ENCODE measurements around the gene C19orf33.

Gene C19orf33

GRCh38 chr19:38323291-38323690 lies 19.2 kb downstream of the C19orf33 start:
- no peak overlapping the region for H3K4me3 ChIP-seq (ENCODE audit: low read depth, low read length)
- in situ Hi-C loops (cut with HindIII; ENCODE audit: low sequenced_read_pairs) = no loop called here
- no peak for DNase-seq (ENCODE audit: low read depth, low spot score)
- TF ChIP-seq CTCF (IDR thresholded peaks at IDR 0.05; ENCODE audit: low read depth, low read length) = no peak

- no peak overlapping the region for H3K4me3 ChIP-seq (ENCODE audit: low read depth, low read length)
- no peak for DNase-seq (ENCODE audit: low read depth, low spot score)
- no peak for TF ChIP-seq CTCF (IDR thresholded peaks at IDR 0.05; ENCODE audit: low read depth, low read length)
- in situ Hi-C loops (cut with HindIII; ENCODE audit: low sequenced_read_pairs) = no loop called here
These were observed 20.4 kb downstream of the C19orf33 start for GRCh38 chr19:38324431-38324830.

GRCh38 chr19:38326591-38326990 lies 22.5 kb downstream of the C19orf33 start:
- no peak overlapping the region for H3K4me3 ChIP-seq (ENCODE audit: low read depth, low read length)
- no peak for DNase-seq (ENCODE audit: low read depth, low spot score)
- in situ Hi-C loops (cut with HindIII; ENCODE audit: low sequenced_read_pairs) = no loop called here
- no peak for TF ChIP-seq CTCF (IDR thresholded peaks at IDR 0.05; ENCODE audit: low read depth, low read length)

- in situ Hi-C loops (cut with HindIII; ENCODE audit: low sequenced_read_pairs) = no loop called here
- DNase-seq (ENCODE audit: low read depth, low spot score) = no peak
- no peak for TF ChIP-seq CTCF (IDR thresholded peaks at IDR 0.05; ENCODE audit: low read depth, low read length)
- no peak overlapping the region for H3K4me3 ChIP-seq (ENCODE audit: low read depth, low read length)
These were observed 25.6 kb downstream of the C19orf33 start for GRCh38 chr19:38329651-38330050.

GRCh38 chr19:38331728-38332127 lies 27.7 kb downstream of the C19orf33 start:
- DNase-seq (ENCODE audit: low read depth, low spot score) = no peak
- in situ Hi-C loops (cut with HindIII; ENCODE audit: low sequenced_read_pairs) = no loop called here
- TF ChIP-seq CTCF (IDR thresholded peaks at IDR 0.05; ENCODE audit: low read depth, low read length) = no peak
- no peak overlapping the region for H3K4me3 ChIP-seq (ENCODE audit: low read depth, low read length)

GRCh38 chr19:38333245-38333644 lies 29.2 kb downstream of the C19orf33 start:
- TF ChIP-seq CTCF (IDR thresholded peaks at IDR 0.05; ENCODE audit: low read depth, low read length) = no peak
- no peak for DNase-seq (ENCODE audit: low read depth, low spot score)
- H3K4me3 ChIP-seq (ENCODE audit: low read depth, low read length) = no peak overlapping the region
- in situ Hi-C loops (cut with HindIII; ENCODE audit: low sequenced_read_pairs) = no loop called here
